Measurements from ENCODE around the gene MRGPRE.

Gene MRGPRE

GRCh38 chr11:3197044-3197695, 35.0 kb downstream of the MRGPRE start:
- no peak for DNase-seq (ENCODE audit: low read depth in 4 of 4, low spot score in 1 of 4)

- no peak for DNase-seq (ENCODE audit: low read depth in 4 of 4, low spot score in 1 of 4)
Observed at GRCh38 chr11:3196161-3197043, 35.8 kb downstream of the MRGPRE start.

- no peak for DNase-seq (ENCODE audit: low read depth in 4 of 4, low spot score in 1 of 4)
Observed at GRCh38 chr11:3195251-3196160, 36.7 kb downstream of the MRGPRE start.

- DNase-seq (ENCODE audit: low read depth in 4 of 4, low spot score in 1 of 4), result no peak
Observed at GRCh38 chr11:3194016-3194816, 38.0 kb downstream of the MRGPRE start.

- no peak for DNase-seq (ENCODE audit: low read depth in 4 of 4, low spot score in 1 of 4)
Observed at GRCh38 chr11:3193373-3194015, 38.7 kb downstream of the MRGPRE start.

GRCh38 chr11:3192511-3193372, 39.5 kb downstream of the MRGPRE start:
- DNase-seq (ENCODE audit: low read depth in 4 of 4, low spot score in 1 of 4), result no peak

GRCh38 chr11:3191586-3192324, 40.5 kb downstream of the MRGPRE start:
- DNase-seq (ENCODE audit: low read depth in 4 of 4, low spot score in 1 of 4), result no peak

GRCh38 chr11:3190600-3190999, 41.6 kb downstream of the MRGPRE start:
- no peak for DNase-seq (ENCODE audit: low read depth in 4 of 4, low spot score in 1 of 4)

- DNase-seq (ENCODE audit: low read depth in 4 of 4, low spot score in 1 of 4), result no peak
Observed at GRCh38 chr11:3189886-3190583, 42.2 kb downstream of the MRGPRE start.

- DNase-seq (ENCODE audit: low read depth in 4 of 4, low spot score in 1 of 4), result no peak
Observed at GRCh38 chr11:3189196-3189843, 42.9 kb downstream of the MRGPRE start.

- DNase-seq (ENCODE audit: low read depth in 4 of 4, low spot score in 1 of 4), result no peak
Observed at GRCh38 chr11:3188496-3189195, 43.6 kb downstream of the MRGPRE start.

GRCh38 chr11:3186166-3186953, 45.9 kb downstream of the MRGPRE start:
- DNase-seq (ENCODE audit: low read depth in 4 of 4, low spot score in 1 of 4), result no peak

- no peak for DNase-seq (ENCODE audit: low read depth in 4 of 4, low spot score in 1 of 4)
Observed at GRCh38 chr11:3184732-3185347, 47.4 kb downstream of the MRGPRE start.

- DNase-seq (ENCODE audit: low read depth in 4 of 4, low spot score in 1 of 4), result no peak
Observed at GRCh38 chr11:3183523-3183922, 48.7 kb downstream of the MRGPRE start.

- no peak for DNase-seq (ENCODE audit: low read depth in 4 of 4, low spot score in 1 of 4)
Observed at GRCh38 chr11:3182462-3182852, 49.8 kb downstream of the MRGPRE start.

All from stimulated activated CD4-positive, alpha-beta T cell treated with anti-CD3 and anti-CD28 coated beads, Interleukin-1b, Interleukin-23, amount 100 ng/mL, for 24 hours (primary cell).